Measurements from ENCODE around the gene APOBR. TPM values are rescaled to one million over a fixed set of nuclear protein-coding genes. Genes with fewer than 3 reads are reported as not detected.
"Not testable (repeated sequence)": the region's sequence is repeated elsewhere in the genome, so short reads cannot be mapped to it uniquely, and the experiment has no call there.

Gene APOBR, protein sequence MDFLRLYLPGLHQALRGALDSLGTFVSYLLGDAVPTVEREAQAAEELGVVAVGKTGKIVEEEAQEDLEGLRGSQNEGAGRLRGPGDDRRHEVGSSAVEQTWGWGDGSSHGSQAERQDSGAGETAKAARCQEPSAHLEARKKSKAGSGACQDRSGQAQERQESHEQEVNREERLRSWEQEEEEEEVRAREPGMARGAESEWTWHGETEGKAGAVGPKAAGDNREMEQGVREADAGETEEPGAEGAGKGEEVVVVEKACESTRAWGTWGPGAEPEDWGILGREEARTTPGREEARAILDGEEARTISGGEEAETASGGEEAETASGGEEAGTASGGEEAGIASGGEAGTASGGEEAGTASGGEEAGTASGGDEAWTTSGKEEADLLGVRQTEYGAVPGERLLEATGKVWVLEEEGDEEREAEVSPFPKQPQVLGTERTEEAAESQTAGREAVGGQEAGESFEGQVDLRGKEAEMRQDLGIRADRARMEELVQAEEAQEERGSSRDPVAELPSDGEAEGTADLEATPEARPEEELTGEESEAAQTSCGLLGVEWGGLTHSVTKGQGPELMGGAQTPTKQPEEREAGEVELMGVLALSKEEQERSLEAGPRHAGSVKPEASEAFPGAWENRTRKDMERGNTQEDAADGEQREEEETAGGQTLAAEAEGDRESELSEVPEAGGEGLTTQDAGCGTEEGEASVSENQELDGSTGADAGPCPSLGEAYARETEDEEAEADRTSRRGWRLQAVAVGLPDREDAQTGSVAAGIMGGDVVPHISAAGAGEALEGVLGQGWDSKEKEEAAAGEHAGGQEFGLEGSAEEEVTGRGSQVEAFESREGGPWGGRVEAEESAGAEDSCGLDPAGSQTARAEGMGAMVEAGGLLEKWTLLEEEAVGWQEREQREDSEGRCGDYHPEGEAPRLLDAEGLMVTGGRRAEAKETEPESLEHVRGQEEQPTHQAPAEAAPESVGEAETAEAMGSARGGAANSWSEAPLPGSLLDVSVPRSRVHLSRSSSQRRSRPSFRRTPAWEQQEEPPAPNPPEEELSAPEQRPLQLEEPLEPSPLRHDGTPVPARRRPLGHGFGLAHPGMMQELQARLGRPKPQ
- 6.8 TPM for total RNA-seq (ENCODE audit: unreplicated experiment)
- long read RNA-seq, partial matches to known transcripts = 2 of 2 reads
- long read RNA-seq, other reads (novel, unspliced or antisense) = 0 of 2 reads

DNA sequence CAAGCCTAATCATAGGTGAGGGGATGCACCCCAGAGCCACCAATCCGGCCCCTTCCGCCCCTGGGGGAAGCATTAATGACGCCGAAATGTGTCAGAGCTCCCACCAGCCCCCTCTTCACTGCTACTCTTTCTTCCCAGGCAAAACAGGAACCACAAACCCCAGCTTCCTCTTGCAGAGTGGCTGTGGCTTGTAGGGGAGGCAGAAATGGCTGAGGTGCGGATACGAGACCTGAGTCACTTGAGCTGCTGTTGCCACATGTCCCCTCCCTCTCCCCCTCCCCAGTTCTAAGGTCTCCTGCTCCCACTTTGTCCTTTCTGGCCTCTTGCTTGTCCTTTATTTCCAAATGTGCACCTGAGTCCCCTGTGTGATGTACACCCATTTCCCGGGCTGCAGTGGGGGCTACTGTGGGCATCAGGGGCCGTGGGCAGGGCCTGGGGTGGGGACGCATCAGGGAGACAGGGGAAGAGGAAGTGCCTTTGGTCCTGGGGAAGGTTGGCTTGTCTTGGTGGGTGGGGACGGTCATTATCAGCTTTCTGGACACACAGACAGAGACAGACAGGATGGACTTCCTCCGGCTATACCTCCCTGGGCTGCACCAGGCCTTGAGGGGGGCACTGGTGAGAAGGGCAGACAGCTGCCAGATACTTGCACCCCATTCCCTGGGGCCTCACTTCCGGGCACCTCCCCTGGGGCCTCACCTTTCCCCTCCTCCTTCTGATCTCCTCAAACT is at the start of gene APOBR:
TSS of gene APOBR (plus strand) at position 523 of the 731 bp plus-strand sequence. CDS start at position 562, 39 bp downstream.
- Mint-ChIP-seq H3K36me3 (ENCODE audit: low read depth, unreplicated experiment) (no peaks in the 10 kb centered on the region), H3K27ac (ENCODE audit: unreplicated experiment) (peak within 1 kb of the TSS; percentile 84), H3K27me3 (ENCODE audit: unreplicated experiment) (peaks cover 11% of the 10 kb centered on the region), H3K4me1 (ENCODE audit: unreplicated experiment) (peaks cover 40% of the 10 kb centered on the region), H3K9me3 (ENCODE audit: unreplicated experiment) (no peaks in the 10 kb centered on the region), H3K4me3 (ENCODE audit: unreplicated experiment) (peak within 1 kb of the TSS; percentile 73)
- peak; percentile 17 for DNase-seq (ENCODE audit: low spot score)
- TF ChIP-seq, protein P1, sequence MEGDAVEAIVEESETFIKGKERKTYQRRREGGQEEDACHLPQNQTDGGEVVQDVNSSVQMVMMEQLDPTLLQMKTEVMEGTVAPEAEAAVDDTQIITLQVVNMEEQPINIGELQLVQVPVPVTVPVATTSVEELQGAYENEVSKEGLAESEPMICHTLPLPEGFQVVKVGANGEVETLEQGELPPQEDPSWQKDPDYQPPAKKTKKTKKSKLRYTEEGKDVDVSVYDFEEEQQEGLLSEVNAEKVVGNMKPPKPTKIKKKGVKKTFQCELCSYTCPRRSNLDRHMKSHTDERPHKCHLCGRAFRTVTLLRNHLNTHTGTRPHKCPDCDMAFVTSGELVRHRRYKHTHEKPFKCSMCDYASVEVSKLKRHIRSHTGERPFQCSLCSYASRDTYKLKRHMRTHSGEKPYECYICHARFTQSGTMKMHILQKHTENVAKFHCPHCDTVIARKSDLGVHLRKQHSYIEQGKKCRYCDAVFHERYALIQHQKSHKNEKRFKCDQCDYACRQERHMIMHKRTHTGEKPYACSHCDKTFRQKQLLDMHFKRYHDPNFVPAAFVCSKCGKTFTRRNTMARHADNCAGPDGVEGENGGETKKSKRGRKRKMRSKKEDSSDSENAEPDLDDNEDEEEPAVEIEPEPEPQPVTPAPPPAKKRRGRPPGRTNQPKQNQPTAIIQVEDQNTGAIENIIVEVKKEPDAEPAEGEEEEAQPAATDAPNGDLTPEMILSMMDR (IDR thresholded peaks at IDR 0.05; ENCODE audit: unreplicated experiment) = no peak

DNA sequence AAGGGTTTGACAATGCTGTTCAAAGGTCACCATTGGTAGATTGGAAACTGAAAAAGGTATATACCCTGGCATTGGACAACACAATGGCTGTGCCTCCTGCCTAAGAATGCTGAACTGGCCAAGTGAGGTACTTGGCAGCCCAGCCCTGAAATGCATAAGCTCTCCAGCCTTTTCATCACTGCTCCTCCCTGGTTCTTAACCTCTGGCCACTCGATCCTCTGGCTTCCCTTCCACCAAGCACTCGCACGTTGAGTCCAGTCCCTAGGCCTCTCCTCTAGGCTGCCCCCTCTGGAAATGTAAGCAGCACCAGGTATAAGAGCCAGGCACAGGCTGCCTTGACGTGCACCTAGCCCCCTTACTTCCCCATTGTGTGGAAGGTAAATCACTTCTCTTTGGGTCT is 48.1 kb upstream of the APOBR start:
- not testable (repeated sequence) for H3K27me3 Mint-ChIP-seq (ENCODE audit: unreplicated experiment); H3K9me3 Mint-ChIP-seq (ENCODE audit: unreplicated experiment); DNase-seq (ENCODE audit: low spot score); H3K4me1 Mint-ChIP-seq (ENCODE audit: unreplicated experiment); H3K4me3 Mint-ChIP-seq (ENCODE audit: unreplicated experiment); H3K36me3 Mint-ChIP-seq (ENCODE audit: low read depth, unreplicated experiment); H3K27ac Mint-ChIP-seq (ENCODE audit: unreplicated experiment)

DNA sequence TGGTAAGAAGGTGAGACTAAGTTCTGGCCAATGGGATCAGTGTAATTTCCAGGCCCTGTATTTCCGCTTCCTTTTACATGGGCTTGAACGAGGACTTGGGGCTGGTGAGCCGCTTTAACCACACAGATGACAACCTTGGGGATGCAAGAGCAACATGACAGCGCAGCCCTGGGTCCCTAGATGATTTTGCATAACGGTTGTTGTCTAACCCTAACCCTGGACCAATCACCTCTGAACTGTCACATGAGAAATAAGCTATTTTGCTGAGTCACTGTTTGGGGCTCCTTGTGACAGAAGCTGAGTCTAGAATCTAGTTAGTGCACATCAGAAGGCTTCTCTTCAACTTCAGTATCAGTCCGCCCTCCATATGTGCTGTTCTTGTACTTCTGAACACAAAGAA is 47.4 kb upstream of the APOBR start:
- not testable (repeated sequence) for H3K27ac Mint-ChIP-seq (ENCODE audit: unreplicated experiment); H3K9me3 Mint-ChIP-seq (ENCODE audit: unreplicated experiment); H3K4me3 Mint-ChIP-seq (ENCODE audit: unreplicated experiment); H3K27me3 Mint-ChIP-seq (ENCODE audit: unreplicated experiment); H3K4me1 Mint-ChIP-seq (ENCODE audit: unreplicated experiment); H3K36me3 Mint-ChIP-seq (ENCODE audit: low read depth, unreplicated experiment); DNase-seq (ENCODE audit: low spot score)

GRCh38 chr16:28473714-28474265 is 20.7 kb upstream of the APOBR start:
- TF ChIP-seq, protein P1 (IDR thresholded peaks at IDR 0.05; ENCODE audit: unreplicated experiment) = no peak
- H3K36me3 Mint-ChIP-seq (ENCODE audit: low read depth, unreplicated experiment) = peaks cover 4% of the 10 kb centered on the region
- no peak overlapping the region for H3K27ac Mint-ChIP-seq (ENCODE audit: unreplicated experiment)
- no peak for DNase-seq (ENCODE audit: low spot score)
- no peaks in the 10 kb centered on the region for H3K4me1 Mint-ChIP-seq (ENCODE audit: unreplicated experiment)
- no peak overlapping the region for H3K4me3 Mint-ChIP-seq (ENCODE audit: unreplicated experiment)
- H3K9me3 Mint-ChIP-seq (ENCODE audit: unreplicated experiment) = no peaks in the 10 kb centered on the region
- H3K27me3 Mint-ChIP-seq (ENCODE audit: unreplicated experiment) = peaks cover 3% of the 10 kb centered on the region

- H3K9me3 Mint-ChIP-seq (ENCODE audit: unreplicated experiment) = no peaks in the 10 kb centered on the region
These were observed 19.2 kb upstream of the APOBR start for GRCh38 chr16:28475221-28475620.

More at GRCh38 chr16:28475221-28475620, 19.2 kb upstream of the APOBR start:
- no peak for DNase-seq (ENCODE audit: low spot score)
- no peak overlapping the region for H3K4me3 Mint-ChIP-seq (ENCODE audit: unreplicated experiment)
- H3K4me1 Mint-ChIP-seq (ENCODE audit: unreplicated experiment) = no peaks in the 10 kb centered on the region
- H3K27me3 Mint-ChIP-seq (ENCODE audit: unreplicated experiment) = peaks cover 3% of the 10 kb centered on the region
- no peak overlapping the region for H3K27ac Mint-ChIP-seq (ENCODE audit: unreplicated experiment)
- H3K36me3 Mint-ChIP-seq (ENCODE audit: low read depth, unreplicated experiment) = peaks cover 4% of the 10 kb centered on the region
- TF ChIP-seq, protein P1 (IDR thresholded peaks at IDR 0.05; ENCODE audit: unreplicated experiment) = no peak
